ENCODE results near the gene EHMT1. TPM values are rescaled to one million over a fixed set of nuclear protein-coding genes. Genes with fewer than 3 reads are reported as not detected.

The EHMT1 gene
- total RNA-seq, 2 experiments from 2014 or later: 66.6 to 76.7 TPM

GRCh38 chr9:137581361-137582285 is 37.2 kb upstream of the EHMT1 start:
- Mint-ChIP-seq H3K27ac (no peak overlapping the region), H3K27me3 (no peaks in the 10 kb centered on the region), H3K4me3 (no peak overlapping the region), H3K36me3 (ENCODE audit: low read depth) (peaks cover 31% of the 10 kb centered on the region), H3K9me3 (ENCODE audit: low read depth) (no peaks in the 10 kb centered on the region), H3K4me1 (peaks cover 11% of the 10 kb centered on the region)
- DNase-seq (no peak), ATAC-seq (no peak)
- intact Hi-C loops (cut with DNase I, micrococcal nuclease): no loop called here
- ChIA-PET POLR2A (no interaction called here), CTCF (no interaction called here)

- H3K4me3 Mint-ChIP-seq: no peak overlapping the region
- peaks cover 36% of the 10 kb centered on the region for H3K36me3 Mint-ChIP-seq (ENCODE audit: low read depth)
- CTCF ChIA-PET: no interaction called here
- peak; percentile 46 for DNase-seq
- H3K4me1 Mint-ChIP-seq: peaks cover 6% of the 10 kb centered on the region
- intact Hi-C loops (cut with DNase I, micrococcal nuclease): no loop called here
- H3K27ac Mint-ChIP-seq: no peak overlapping the region
- H3K9me3 Mint-ChIP-seq (ENCODE audit: low read depth): no peaks in the 10 kb centered on the region
- POLR2A ChIA-PET: no interaction called here
- no peak for ATAC-seq
- no peaks in the 10 kb centered on the region for H3K27me3 Mint-ChIP-seq
Measured at GRCh38 chr9:137582286-137582860, 36.4 kb upstream of the EHMT1 start.

GRCh38 chr9:137583347-137583746 is 35.5 kb upstream of the EHMT1 start:
- intact Hi-C loops (cut with DNase I, micrococcal nuclease): no loop called here
- ChIA-PET CTCF (no interaction called here), POLR2A (no interaction called here)
- Mint-ChIP-seq H3K27ac (no peak overlapping the region), H3K27me3 (no peaks in the 10 kb centered on the region), H3K4me3 (no peak overlapping the region), H3K9me3 (ENCODE audit: low read depth) (no peaks in the 10 kb centered on the region), H3K4me1 (peaks cover 10% of the 10 kb centered on the region), H3K36me3 (ENCODE audit: low read depth) (peaks cover 45% of the 10 kb centered on the region)
- DNase-seq (no peak), ATAC-seq (no peak)

- ChIA-PET CTCF (interaction anchor here (0.6 kb wide), 1 partner anchor 10 kb away, joined by 3 read pairs; no protein-coding TSS in a partner anchor), POLR2A (no interaction called here)
- DNase-seq (no peak), ATAC-seq (no peak)
- no peaks in the 10 kb centered on the region for H3K27me3 Mint-ChIP-seq
- H3K36me3 Mint-ChIP-seq (ENCODE audit: low read depth): peaks cover 46% of the 10 kb centered on the region
- H3K4me1 Mint-ChIP-seq: peaks cover 15% of the 10 kb centered on the region
- intact Hi-C loops (cut with DNase I, micrococcal nuclease): no loop called here
- no peaks in the 10 kb centered on the region for H3K9me3 Mint-ChIP-seq (ENCODE audit: low read depth)
- H3K4me3 Mint-ChIP-seq: no peak overlapping the region
- no peak overlapping the region for H3K27ac Mint-ChIP-seq
Measured at GRCh38 chr9:137583957-137584356, 34.8 kb upstream of the EHMT1 start.

- ChIA-PET CTCF (no interaction called here), POLR2A (interaction anchor here (0.7 kb wide), 1 partner anchor 10 kb away, joined by 3 read pairs; no protein-coding TSS in a partner anchor)
- Mint-ChIP-seq H3K4me3 (no peak overlapping the region), H3K4me1 (peaks cover 17% of the 10 kb centered on the region), H3K27me3 (no peaks in the 10 kb centered on the region), H3K27ac (no peak overlapping the region), H3K9me3 (ENCODE audit: low read depth) (no peaks in the 10 kb centered on the region), H3K36me3 (ENCODE audit: low read depth) (peaks cover 47% of the 10 kb centered on the region)
- no peak for ATAC-seq
- DNase-seq: no peak
- intact Hi-C loops (cut with DNase I, micrococcal nuclease): no loop called here
Measured at GRCh38 chr9:137586854-137587253, 32.0 kb upstream of the EHMT1 start.

- DNase-seq: no peak
- Mint-ChIP-seq H3K27me3 (no peaks in the 10 kb centered on the region), H3K9me3 (ENCODE audit: low read depth) (no peaks in the 10 kb centered on the region), H3K4me1 (peaks cover 17% of the 10 kb centered on the region), H3K36me3 (ENCODE audit: low read depth) (peaks cover 36% of the 10 kb centered on the region), H3K4me3 (peak overlapping the region; percentile 80), H3K27ac (no peak overlapping the region)
- POLR2A ChIA-PET: interaction anchor here (0.8 kb wide), 1 partner anchor 8 kb away, joined by 4 read pairs; no protein-coding TSS in a partner anchor
- no peak for ATAC-seq
- intact Hi-C loops (cut with DNase I, micrococcal nuclease): no loop called here
- CTCF ChIA-PET: interaction anchor here (0.5 to 2.7 kb wide), 5 partner anchors 10 to 200 kb away, joined by 3 to 12 read pairs (median 3); partner anchors contain the start of gene DPH7
Measured at GRCh38 chr9:137588311-137588710, 30.5 kb upstream of the EHMT1 start.

GRCh38 chr9:137588891-137589290 is 29.9 kb upstream of the EHMT1 start:
- POLR2A ChIA-PET: interaction anchor here (0.8 kb wide), 1 partner anchor 9 kb away, joined by 4 read pairs; no protein-coding TSS in a partner anchor
- H3K27me3 Mint-ChIP-seq: no peaks in the 10 kb centered on the region

GRCh38 chr9:137589441-137590122 is 29.2 kb upstream of the EHMT1 start:
- CTCF ChIA-PET: interaction anchor here (1.1 to 2.7 kb wide), 2 partner anchors 11 to 140 kb away, joined by 5 to 12 read pairs; partner anchors contain the start of gene DPH7
- Mint-ChIP-seq H3K9me3 (ENCODE audit: low read depth) (no peaks in the 10 kb centered on the region), H3K36me3 (ENCODE audit: low read depth) (peaks cover 29% of the 10 kb centered on the region), H3K4me3 (peak overlapping the region; percentile 80), H3K4me1 (peaks cover 17% of the 10 kb centered on the region), H3K27me3 (no peaks in the 10 kb centered on the region), H3K27ac (peak overlapping the region; percentile 73)
- peak; percentile 31 for DNase-seq
- peak; percentile 4 for ATAC-seq
- intact Hi-C loops (cut with DNase I, micrococcal nuclease): loop anchor here (1.0 to 2.0 kb wide), 7 partner anchors 11 to 166 kb away; partner anchors contain the start of genes ARRDC1 (in 2 of the 2), DPH7 (in 1 of the 2), EHMT1 (in 1 of the 2) and EXD3 (in 1 of the 2)
- POLR2A ChIA-PET: interaction anchor here (1.3 kb wide), 1 partner anchor 37 kb away, joined by 5 read pairs; no protein-coding TSS in a partner anchor

More at GRCh38 chr9:137588891-137589290, 29.9 kb upstream of the EHMT1 start:
- Mint-ChIP-seq H3K27ac (no peak overlapping the region), H3K9me3 (ENCODE audit: low read depth) (no peaks in the 10 kb centered on the region), H3K4me1 (peaks cover 17% of the 10 kb centered on the region), H3K36me3 (ENCODE audit: low read depth) (peaks cover 31% of the 10 kb centered on the region), H3K4me3 (peak overlapping the region; percentile 80)
- intact Hi-C loops (cut with DNase I, micrococcal nuclease): no loop called here
- no peak for ATAC-seq
- CTCF ChIA-PET: interaction anchor here (0.5 to 2.7 kb wide), 4 partner anchors 10 to 141 kb away, joined by 3 to 12 read pairs (median 4); partner anchors contain the start of gene DPH7
- no peak for DNase-seq

- peaks cover 17% of the 10 kb centered on the region for H3K4me1 Mint-ChIP-seq
- POLR2A ChIA-PET: interaction anchor here (1.3 to 1.6 kb wide), 2 partner anchors 15 to 38 kb away, joined by 4 to 5 read pairs; partner anchors contain the start of gene ARRDC1
- H3K27ac Mint-ChIP-seq: no peak overlapping the region
- H3K4me3 Mint-ChIP-seq: no peak overlapping the region
- intact Hi-C loops (cut with DNase I, micrococcal nuclease): loop anchor here (1.0 to 2.0 kb wide), 7 partner anchors 12 to 167 kb away; partner anchors contain the start of genes ARRDC1 (in 2 of the 2), DPH7 (in 1 of the 2), EHMT1 (in 1 of the 2) and EXD3 (in 1 of the 2)
- no peaks in the 10 kb centered on the region for H3K9me3 Mint-ChIP-seq (ENCODE audit: low read depth)
- peaks cover 26% of the 10 kb centered on the region for H3K36me3 Mint-ChIP-seq (ENCODE audit: low read depth)
- CTCF ChIA-PET: interaction anchor here (2.0 kb wide), 1 partner anchor 11 kb away, joined by 6 read pairs; the partner anchor contains the start of gene DPH7
- no peaks in the 10 kb centered on the region for H3K27me3 Mint-ChIP-seq
- DNase-seq: no peak
- ATAC-seq: peak; percentile 22
Measured at GRCh38 chr9:137590123-137590468, 28.7 kb upstream of the EHMT1 start.

GRCh38 chr9:137590469-137591383 is 28.1 kb upstream of the EHMT1 start, which contains the start of gene ZMYND19:
Gene ZMYND19, minus strand, starts transcription at chr9:137590512. Its CDS starts 249 bp downstream, at chr9:137590263.
- DNase-seq (peak; percentile 94), ATAC-seq (peak; percentile 97)
- Mint-ChIP-seq H3K36me3 (ENCODE audit: low read depth) (peaks cover 26% of the 10 kb centered on the region), H3K9me3 (ENCODE audit: low read depth) (no peaks in the 10 kb centered on the region), H3K4me3 (peak within 1 kb of the TSS; percentile 87), H3K27ac (peak within 1 kb of the TSS; percentile 95), H3K4me1 (peaks cover 17% of the 10 kb centered on the region), H3K27me3 (no peaks in the 10 kb centered on the region)
- intact Hi-C loops (cut with DNase I, micrococcal nuclease): loop anchor here (1.0 to 2.0 kb wide), 7 partner anchors 12 to 167 kb away; partner anchors contain the start of genes ARRDC1 (in 2 of the 2), DPH7 (in 1 of the 2), EHMT1 (in 1 of the 2) and EXD3 (in 1 of the 2)
- CTCF ChIA-PET: interaction anchor here (0.5 to 2.0 kb wide), 2 partner anchors 11 to 283 kb away, joined by 3 to 6 read pairs; partner anchors contain the start of gene DPH7
- POLR2A ChIA-PET: interaction anchor here (0.7 to 1.6 kb wide), 3 partner anchors 15 to 432 kb away, joined by 3 to 5 read pairs (median 4); partner anchors contain the start of gene ARRDC1
